HepG2 (cell line): ENCODE measurements around the gene KCTD8. TPM values are rescaled to one million over a fixed set of nuclear protein-coding genes. Genes with fewer than 3 reads are reported as not detected.

Experiments
- ATAC-seq: fragments of 200-7000 bp; cut with Tn5 transposase; 3 replicates; pipeline ENCODE4 v1.9.1; 2020; ENCODE audit warnings: mild to moderate bottlenecking, moderate library complexity
- BruUV-seq: library from RNA; stranded (reverse); fragments of 400-500 nt; replicated peaks from 2 replicates; lab custom pipeline; 2021; lab: Mats Ljungman, UMichigan
- CTCF ChIA-PET: fragments of 300-600 bp; formaldehyde crosslinking; extraction: SDS; loops from one replicate; lab custom pipeline; 2021; ENCODE audit warnings: low total read pairs, inconsistent platforms, low intra/inter-chr PET ratio; lab: Yijun Ruan, JAX
- POLR2A ChIA-PET: fragments of 350-600 bp; sonication (Branson Sonifier 250); formaldehyde crosslinking; loops from one replicate; lab custom pipeline; 2020; ENCODE audit warnings: antibody characterized with exemption, inconsistent platforms; lab: Yijun Ruan, JAX
- DNase-seq: peaks from one replicate; pipeline ENCODE4 v3.0.0-alpha.2; 2015; ENCODE audit warnings: low spot score
- FAIRE-seq: peaks from 3 replicates; lab custom pipeline; 2011; peaks lifted over from hg19 to GRCh38; lab: Jason Lieb, UNC
- H2AFZ ChIP-seq: one replicate; pipeline ENCODE4 v1.6.1; 2011; ENCODE audit warnings: low read length, inconsistent platforms
- H3K27ac ChIP-seq: fragments of 300-600 bp; 3 replicates; pipeline ENCODE4 v1.8.0; 2011; ENCODE audit warnings: mixed run types, mild to moderate bottlenecking, mixed read lengths, low read length, inconsistent platforms; ENCODE audit not compliant: insufficient read depth; ENCODE audit errors: extremely low read length
- H3K27me3 ChIP-seq, 2 experiments: fragments of 200-600 bp in 1 of 2; 2 replicates in 1 of 2; 3 replicates in 1 of 2; pipeline versions ENCODE4 v1.6.0 to v1.8.0; 2011; ENCODE audit warnings: low read length in 2 of 2, mild to moderate bottlenecking in 2 of 2, moderate library complexity in 2 of 2, inconsistent platforms in 1 of 2; ENCODE audit not compliant: insufficient read depth in 2 of 2, control insufficient read depth in 1 of 2
- H3K36me3 ChIP-seq, 2 experiments: fragments of 200-600 bp in 1 of 2; replicated peaks in 1 of 2; 2 replicates in 1 of 2; 3 replicates in 1 of 2; pipeline versions ENCODE4 v1.5.1 to v1.8.0; 2011; ENCODE audit warnings: low read length in 2 of 2, inconsistent platforms in 1 of 2; ENCODE audit not compliant: insufficient read depth in 2 of 2, control insufficient read depth in 1 of 2
- H3K4me1 ChIP-seq: 2 replicates; pipeline ENCODE4 v1.5.1; 2012; ENCODE audit warnings: low read length, inconsistent platforms; ENCODE audit not compliant: insufficient read depth
- H3K4me2 ChIP-seq: 2 replicates; pipeline ENCODE4 v1.6.0; 2011; ENCODE audit warnings: low read depth, low read length, inconsistent platforms
- H3K4me3 ChIP-seq, 3 experiments: fragments of 200-600 bp in 1 of 3; sonication (generic), shearing (Covaris generic) in 1 of 3; replicated peaks in 1 of 3; 2 replicates each; pipeline ENCODE4 v1.5.1; 2011 to 2016; ENCODE audit warnings: low read length in 3 of 3, inconsistent platforms in 2 of 3, low read depth in 2 of 3, mild to moderate bottlenecking in 2 of 3, control low read depth in 1 of 3, mixed read lengths in 1 of 3; ENCODE audit not compliant: insufficient read depth in 1 of 3
- H3K79me2 ChIP-seq: one replicate; pipeline ENCODE4 v1.6.1; 2011; ENCODE audit warnings: low read length, inconsistent platforms; ENCODE audit not compliant: insufficient read depth
- H3K9ac ChIP-seq: 2 replicates; pipeline ENCODE4 v1.6.0; 2011; ENCODE audit warnings: mild to moderate bottlenecking, low read depth, low read length, inconsistent platforms; ENCODE audit not compliant: insufficient read depth
- H3K9me3 ChIP-seq: 2 replicates; pipeline ENCODE4 v1.5.1; 2012; ENCODE audit warnings: mild to moderate bottlenecking, low read length
- H4K20me1 ChIP-seq: 2 replicates; pipeline ENCODE4 v1.6.0; 2011; ENCODE audit warnings: inconsistent platforms, mild to moderate bottlenecking, low read length, moderate library complexity; ENCODE audit not compliant: insufficient read depth
- ATF7 ChIP-seq, 2 experiments: fragments of 450-650 bp in 1 of 2; sonication (generic) in 1 of 2; formaldehyde crosslinking in 1 of 2; IDR thresholded peaks; 2 replicates each; pipeline versions ENCODE4 v1.4.0 to v1.6.1; 2016 to 2020; ENCODE audit warnings: antibody characterized with exemption in 1 of 2, mild to moderate bottlenecking in 1 of 2, missing genetic modification reagents in 1 of 2
- CHCHD3 ChIP-seq: sonication (generic); formaldehyde crosslinking; IDR thresholded peaks from 2 replicates; pipeline ENCODE4 v1.8.0; 2022; ENCODE audit warnings: mild to moderate bottlenecking, missing genetic modification reagents, moderate library complexity
- CHD2 ChIP-seq: IDR thresholded peaks from 2 replicates; pipeline ENCODE4 v1.6.1; 2011; ENCODE audit warnings: low read depth, low read length, improper control_type of control experiment
- CREB1 ChIP-seq, 2 experiments: fragments of 450-650 bp in 1 of 2; IDR thresholded peaks; 2 replicates each; pipeline ENCODE4 v1.6.1; 2016 to 2017; ENCODE audit warnings: control low read depth in 1 of 2, mild to moderate bottlenecking in 1 of 2, missing compliant biosample characterization in 1 of 2, missing genetic modification characterization in 1 of 2
- FOXK2 ChIP-seq: fragments of 450-650 bp; IDR thresholded peaks from 2 replicates; pipeline ENCODE4 v1.6.1; 2016
- HNF4G ChIP-seq, 2 experiments: sonication (generic) in 1 of 2; formaldehyde crosslinking in 1 of 2; IDR thresholded peaks; 2 replicates each; pipeline versions ENCODE4 v1.4.0 to v1.6.1; 2011 to 2020; ENCODE audit warnings: borderline replicate concordance in 2 of 2, low read depth in 2 of 2, mild to moderate bottlenecking in 2 of 2, low read length in 1 of 2, missing genetic modification reagents in 1 of 2, moderate library complexity in 1 of 2
- HOXA5 ChIP-seq: sonication (generic); formaldehyde crosslinking; IDR thresholded peaks from 2 replicates; pipeline ENCODE4 v1.4.0; 2020; ENCODE audit warnings: missing genetic modification reagents
- KDM1A ChIP-seq: IDR thresholded peaks from 2 replicates; pipeline ENCODE4 v1.6.1; 2016; ENCODE audit warnings: missing compliant biosample characterization
- MTF1 ChIP-seq: sonication (generic); formaldehyde crosslinking; IDR thresholded peaks from 2 replicates; pipeline ENCODE4 v1.5.0; 2020; ENCODE audit warnings: missing genetic modification reagents
- NFKBIZ ChIP-seq: IDR thresholded peaks from 2 replicates; pipeline ENCODE4 v1.6.1; 2018; ENCODE audit warnings: missing genetic modification reagents, missing compliant biosample characterization
- NR2C2 ChIP-seq: sonication (generic); formaldehyde crosslinking; IDR thresholded peaks from 2 replicates; pipeline ENCODE4 v1.4.0; 2020; ENCODE audit warnings: missing genetic modification reagents, mild to moderate bottlenecking, moderate library complexity, borderline replicate concordance
- POLR2AphosphoS5 ChIP-seq: IDR thresholded peaks from 2 replicates; pipeline ENCODE4 v1.6.1; 2012; ENCODE audit warnings: low read depth, low read length
- RBFOX2 ChIP-seq: fragments of 200-400 bp; formaldehyde crosslinking; IDR thresholded peaks from 2 replicates; pipeline ENCODE4 v1.6.1; 2017; ENCODE audit warnings: low read depth, mild to moderate bottlenecking, low read length
- SOX13 ChIP-seq, 3 experiments: fragments of 450-650 bp in 1 of 3; sonication (generic) in 1 of 3; formaldehyde crosslinking in 1 of 3; IDR thresholded peaks in 2 of 3; conservative IDR thresholded peaks in 1 of 3; 2 replicates each; pipeline versions ENCODE4 v1.5.0 to v1.6.1; 2016 to 2020; ENCODE audit warnings: antibody characterized with exemption in 1 of 3, mild to moderate bottlenecking in 1 of 3, missing compliant biosample characterization in 1 of 3, missing genetic modification reagents in 1 of 3, moderate library complexity in 1 of 3
- ZNF180 ChIP-seq: sonication (generic); formaldehyde crosslinking; IDR thresholded peaks from 2 replicates; pipeline ENCODE4 v1.4.0; 2020; ENCODE audit warnings: low read depth, missing genetic modification reagents, borderline replicate concordance
- ZNF430 ChIP-seq: sonication (generic); formaldehyde crosslinking; IDR thresholded peaks from 2 replicates; pipeline ENCODE4 v1.9.0; 2021; ENCODE audit warnings: mild to moderate bottlenecking, missing genetic modification reagents
- ZNF513 ChIP-seq: sonication (generic); formaldehyde crosslinking; conservative IDR thresholded peaks from 2 replicates; pipeline ENCODE4 v1.5.0; 2020; ENCODE audit warnings: missing genetic modification reagents
- ZNF530 ChIP-seq: sonication (generic); formaldehyde crosslinking; IDR thresholded peaks from 2 replicates; pipeline ENCODE4 v1.5.0; 2020; ENCODE audit warnings: low read depth, mild to moderate bottlenecking, missing genetic modification reagents
- WGBS: methylation state at CpG from one replicate; pipeline ENCODE4 v1.1.6; 2017; ENCODE audit warnings: low lambda C conversion rate; 5-methylcytosine and 5-hydroxymethylcytosine counted together
- in situ Hi-C: cut with HindIII; loops from 2 replicates; pipeline ENCODE4 v1.10.0; 2017; ENCODE audit warnings: low pct_unique_long_range_greater_than_20kb; ENCODE audit not compliant: extremely low pct_ligation_motif_present
- intact Hi-C: fragments of 100-400 bp; cut with micrococcal nuclease; formaldehyde crosslinking; loops from one replicate; pipeline ENCODE4 v1.10.0; 2022; ENCODE audit not compliant: unreplicated experiment
- polyA plus RNA-seq, 8 experiments: library from polyadenylated mRNA; depleted of rRNA in 3 of 8; stranded (reverse) in 7 of 8; unstranded in 1 of 8; fragments of >200 nt; fragmentation: Illumina TruSeq in 4 of 8; extraction: Trizol in 4 of 8; gene quantifications; 2 replicates each; pipeline versions ENCODE4 v1.2.1 to v1.2.3, GENCODE V29; 2011 to 2016; ENCODE audit warnings: low read depth in 4 of 8, missing spikeins in 1 of 8, mixed read lengths in 1 of 8; ENCODE audit not compliant: insufficient read depth in 1 of 8
- total RNA-seq, 5 experiments: library from RNA; depleted of rRNA; stranded (reverse); fragments of >200 nt; fragmentation: Illumina TruSeq; extraction: Trizol; gene quantifications; 2 replicates each; pipeline ENCODE4 v1.2.3, GENCODE V29; 2016; ENCODE audit warnings: low read depth in 1 of 5

Gene KCTD8
- total and polyA plus RNA-seq, 2 of the 13 experiments (the other 11 are each of a cell fraction or from before 2014, with no cell fraction given), result not detected

DNA sequence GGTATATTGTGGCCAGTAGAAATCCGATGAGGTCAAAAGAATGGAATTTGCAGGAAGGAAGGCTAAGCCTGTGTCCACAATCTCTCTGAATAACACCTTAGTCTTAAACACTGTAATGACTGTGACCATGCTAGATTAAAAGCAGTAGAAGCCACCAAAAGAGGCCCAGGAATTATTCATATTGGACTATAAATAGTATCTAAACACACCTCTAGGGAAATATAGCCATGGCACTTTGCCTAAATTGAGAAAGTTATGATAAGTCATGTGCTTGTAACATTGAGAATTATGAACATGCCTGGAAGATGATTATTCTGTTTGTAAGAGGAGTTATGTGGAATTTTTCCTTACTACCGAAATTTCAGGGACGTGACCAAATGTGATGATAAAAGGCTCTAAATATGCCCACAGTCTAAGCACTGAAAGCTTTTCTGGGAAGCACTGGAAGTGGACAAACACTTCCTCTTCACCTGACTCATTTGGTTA lies 298.5 kb downstream of the KCTD8 start:
- no peak overlapping the region for H3K4me2 ChIP-seq
- intact Hi-C loops (no loop called here), in situ Hi-C loops (no loop called here)
- no peak overlapping the region for H3K4me3 ChIP-seq
- ATAC-seq, result no peak
- H3K9me3 ChIP-seq, result peaks cover 33% of the 10 kb centered on the region
- DNase-seq, result peak; percentile 1
- 4% methylated on average over 3 of the region's 3 CpGs for WGBS
- FAIRE-seq, result no peak
- no peak overlapping the region for H3K27ac ChIP-seq
- CTCF ChIA-PET, result no interaction called here
- POLR2A ChIA-PET, result no interaction called here
- H2AFZ ChIP-seq, result no peak overlapping the region
- TF ChIP-seq CHD2, result no peak
- no peak for TF ChIP-seq ZNF513 (CRISPR knock-in tag)
- H3K27me3 ChIP-seq, result no peaks in the 10 kb centered on the region
- H3K9ac ChIP-seq, result no peak overlapping the region
- BruUV-seq, result no TSS peak
- no peaks in the 10 kb centered on the region for H3K79me2 ChIP-seq
- no peaks in the 10 kb centered on the region for H3K36me3 ChIP-seq
- H4K20me1 ChIP-seq, result no peaks in the 10 kb centered on the region
- H3K4me1 ChIP-seq, result no peaks in the 10 kb centered on the region

- FAIRE-seq, result no peak
- in situ Hi-C loops, result no loop called here
- no peak for ATAC-seq
Measured at GRCh38 chr4:44149282-44149681, 299.3 kb downstream of the KCTD8 start.

More at GRCh38 chr4:44149282-44149681, 299.3 kb downstream of the KCTD8 start:
- Histone ChIP-seq H4K20me1 (no peaks in the 10 kb centered on the region), H3K27ac (no peak overlapping the region), H3K36me3 (no peaks in the 10 kb centered on the region), H3K4me2 (no peak overlapping the region), H3K27me3 (no peaks in the 10 kb centered on the region), H3K4me3 (no peak overlapping the region), H3K79me2 (no peaks in the 10 kb centered on the region), H3K9ac (no peak overlapping the region), H2AFZ (no peak overlapping the region), H3K9me3 (peaks cover 29% of the 10 kb centered on the region), H3K4me1 (no peaks in the 10 kb centered on the region)
- BruUV-seq, result no TSS peak
- CTCF ChIA-PET, result no interaction called here
- WGBS, result 36% methylated on average over 2 of the region's 2 CpGs
- TF ChIP-seq KDM1A, result no peak
- TF ChIP-seq ZNF530 (CRISPR knock-in tag), result no peak
- TF ChIP-seq RBFOX2, result no peak
- TF ChIP-seq NR2C2 (CRISPR knock-in tag), result no peak
- no peak for TF ChIP-seq CHCHD3 (CRISPR knock-in tag)
- TF ChIP-seq ZNF180 (CRISPR knock-in tag), result no peak
- no peak for TF ChIP-seq FOXK2
- peak; percentile 93 for TF ChIP-seq ATF7 (IDR thresholded peaks at IDR 0.05)
- TF ChIP-seq ATF7 (CRISPR knock-in tag; IDR thresholded peaks at IDR 0.05), result no peak
- TF ChIP-seq POLR2AphosphoS5, result no peak
- peak; percentile 52; the same call in 1 of the 2 replicates for TF ChIP-seq CREB1 (IDR thresholded peaks at IDR 0.05)
- no peak for TF ChIP-seq CREB1 (CRISPR knock-in tag; IDR thresholded peaks at IDR 0.05)
- TF ChIP-seq NFKBIZ (CRISPR knock-in tag), result no peak
- no peak for TF ChIP-seq HOXA5 (CRISPR knock-in tag)
- no peak for TF ChIP-seq HNF4G (IDR thresholded peaks at IDR 0.05; ENCODE audit: borderline replicate concordance, low read depth, low read length)
- no peak for TF ChIP-seq HNF4G (CRISPR knock-in tag; IDR thresholded peaks at IDR 0.05; ENCODE audit: borderline replicate concordance, low read depth)
- TF ChIP-seq SOX13 (IDR thresholded peaks at IDR 0.05), result no peak
- no peak for TF ChIP-seq SOX13 (CRISPR knock-in tag; conservative IDR thresholded peaks at IDR 0.05 in 1 of 2, IDR thresholded peaks at IDR 0.05 in 1 of 2)
- TF ChIP-seq ZNF430, result no peak
- no peak for TF ChIP-seq MTF1 (CRISPR knock-in tag)
- POLR2A ChIA-PET, result no interaction called here
- intact Hi-C loops, result no loop called here
- DNase-seq, result no peak
